ENCODE results near the gene NHERF2. TPM values are rescaled to one million over a fixed set of nuclear protein-coding genes. Genes with fewer than 3 reads are reported as not detected.

Gene NHERF2
- total and polyA plus RNA-seq, 9 of the 15 experiments (the other 6 are each of a cell fraction or from before 2014, with no cell fraction given), result 0.15 to 42.0 (median 12.5) TPM

- TF ChIP-seq HNRNPLL (IDR thresholded peaks at IDR 0.05; ENCODE audit: low read depth, low read length, poor library complexity, severe bottlenecking) (peak; percentile 90), ARID3A (IDR thresholded peaks at IDR 0.05; ENCODE audit: borderline replicate concordance, low read depth, low read length) (no peak), MLX (CRISPR knock-in tag; conservative IDR thresholded peaks at IDR 0.05) (0 out of 4 replicates have a peak, but pooled peaks of 1 of the 2 experiments have one; percentile 33), SMAD3 (CRISPR knock-in tag; conservative IDR thresholded peaks at IDR 0.05) (peak; percentile 90; the same call in 1 of the 2 replicates), FOXJ2 (tag; IDR thresholded peaks at IDR 0.05) (peak; percentile 60; the same call in 1 of the 2 replicates), ZBTB40 (IDR thresholded peaks at IDR 0.05) (peak; percentile 98), ZBTB40 (CRISPR knock-in tag; IDR thresholded peaks at IDR 0.05) (no peak), ZNF239 (CRISPR knock-in tag; IDR thresholded peaks at IDR 0.05) (no peak; the same call in 1 of the 2 replicates), ZKSCAN1 (IDR thresholded peaks at IDR 0.05; ENCODE audit: low read depth, low read length) (no peak), SAP30 (IDR thresholded peaks at IDR 0.05; ENCODE audit: borderline replicate concordance, insufficient read depth, low read depth, low read length, poor library complexity, severe bottlenecking) (peak; percentile 35), BHLHE40 (IDR thresholded peaks at IDR 0.05; ENCODE audit: low read length) (peak; percentile 89), CREB3L1 (IDR thresholded peaks at IDR 0.05; ENCODE audit: borderline replicate concordance, low read depth) (peak; percentile 94), BCOR (IDR thresholded peaks at IDR 0.05) (no peak)
These were observed 20.8 kb downstream of the NHERF2 start, which contains the start of the genes NTHL1 and TSC2 (continued) for GRCh38 chr16:2047330-2048115.

Data from K562 (cell line).